SK-N-SH (cell line): ENCODE results near the gene SRSF3.

Experiments
- CTCF ChIP-seq: fragments of 200-600 bp; sonication (generic); IDR thresholded peaks from 2 replicates; pipeline ENCODE4 v1.6.1; 2017; ENCODE audit warnings: antibody characterized with exemption, mild to moderate bottlenecking, moderate library complexity
- ELF1 ChIP-seq: IDR thresholded peaks from 2 replicates; pipeline ENCODE4 v1.4.0; 2012
- IRF3 ChIP-seq: fragments of 150-350 bp; IDR thresholded peaks from 2 replicates; pipeline ENCODE4 v1.6.1; 2016; ENCODE audit warnings: mild to moderate bottlenecking, low read depth, low read length
- MAX ChIP-seq: IDR thresholded peaks from 2 replicates; pipeline ENCODE4 v1.4.0; 2012; ENCODE audit warnings: low read depth
- REST ChIP-seq: IDR thresholded peaks from 2 replicates; pipeline ENCODE4 v1.6.1; 2012; ENCODE audit warnings: mild to moderate bottlenecking, low read depth, low read length, moderate library complexity
- ZBTB33 ChIP-seq: IDR thresholded peaks from 2 replicates; pipeline ENCODE4 v1.4.0; 2012; ENCODE audit warnings: low read depth, borderline replicate concordance

- TF ChIP-seq ZBTB33 (no peak), IRF3 (no peak), CTCF (no peak), MAX (no peak), ELF1 (no peak), REST (no peak)
These were observed 33.3 kb upstream of the SRSF3 start for GRCh38 chr6:36560822-36561221.
